ENCODE measurements around the gene GJD3. TPM values are rescaled to one million over a fixed set of nuclear protein-coding genes. Genes with fewer than 3 reads are reported as not detected.

The GJD3 gene
- total RNA-seq, 1 experiment from 2014 or later = not detected

GRCh38 chr17:40342504-40343218, 21.9 kb downstream of the GJD3 start:
- intact Hi-C loops (cut with micrococcal nuclease) = no loop called here
- Mint-ChIP-seq H3K36me3 (ENCODE audit: insufficient read depth, unreplicated experiment) (no peaks in the 10 kb centered on the region), H3K4me1 (ENCODE audit: insufficient read depth, unreplicated experiment) (peaks cover 31% of the 10 kb centered on the region), H3K4me3 (ENCODE audit: unreplicated experiment) (peak overlapping the region; percentile 63), H3K27ac (ENCODE audit: low read depth, unreplicated experiment) (no peak overlapping the region), H3K9me3 (ENCODE audit: unreplicated experiment) (no peaks in the 10 kb centered on the region), H3K27me3 (ENCODE audit: insufficient read depth, unreplicated experiment) (no peaks in the 10 kb centered on the region)
- ChIA-PET POLR2A (no interaction called here), CTCF (interaction anchor here (1.6 kb wide), 1 partner anchor 39 kb away, joined by 7 read pairs; no protein-coding TSS in a partner anchor)
- TF ChIP-seq CTCF (IDR thresholded peaks at IDR 0.05; ENCODE audit: unreplicated experiment) = no peak
- no peak for DNase-seq (ENCODE audit: unreplicated experiment)
- BruUV-seq (replicated peaks) = no TSS peak

- ChIA-PET POLR2A (interaction anchor here (0.5 to 1.1 kb wide), 2 partner anchors 22 to 335 kb away, joined by 3 read pairs; no protein-coding TSS in a partner anchor), CTCF (interaction anchor here (1.1 kb wide), 1 partner anchor 25 kb away, joined by 4 read pairs; no protein-coding TSS in a partner anchor)
- Mint-ChIP-seq H3K27me3 (ENCODE audit: insufficient read depth, unreplicated experiment) (no peaks in the 10 kb centered on the region), H3K36me3 (ENCODE audit: insufficient read depth, unreplicated experiment) (no peaks in the 10 kb centered on the region), H3K4me3 (ENCODE audit: unreplicated experiment) (peak overlapping the region; percentile 63), H3K9me3 (ENCODE audit: unreplicated experiment) (no peaks in the 10 kb centered on the region), H3K4me1 (ENCODE audit: insufficient read depth, unreplicated experiment) (peaks cover 28% of the 10 kb centered on the region), H3K27ac (ENCODE audit: low read depth, unreplicated experiment) (no peak overlapping the region)
- TF ChIP-seq CTCF (IDR thresholded peaks at IDR 0.05; ENCODE audit: unreplicated experiment) = no peak
- intact Hi-C loops (cut with micrococcal nuclease) = no loop called here
- DNase-seq (ENCODE audit: unreplicated experiment) = no peak
- no TSS peak for BruUV-seq (replicated peaks)
Observed at GRCh38 chr17:40341808-40342503, 22.6 kb downstream of the GJD3 start.

- H3K27ac Mint-ChIP-seq (ENCODE audit: low read depth, unreplicated experiment) = no peak overlapping the region
- ChIA-PET POLR2A (interaction anchor here (0.5 to 1.1 kb wide), 2 partner anchors 21 to 334 kb away, joined by 3 read pairs; no protein-coding TSS in a partner anchor), CTCF (interaction anchor here (0.6 to 1.1 kb wide), 3 partner anchors 10 to 24 kb away, joined by 3 to 4 read pairs (median 4); no protein-coding TSS in a partner anchor)
- no peaks in the 10 kb centered on the region for H3K9me3 Mint-ChIP-seq (ENCODE audit: unreplicated experiment)
- DNase-seq (ENCODE audit: unreplicated experiment) = peak; percentile 55
- no peaks in the 10 kb centered on the region for H3K36me3 Mint-ChIP-seq (ENCODE audit: insufficient read depth, unreplicated experiment)
- no peak for TF ChIP-seq CTCF (IDR thresholded peaks at IDR 0.05; ENCODE audit: unreplicated experiment)
- H3K4me3 Mint-ChIP-seq (ENCODE audit: unreplicated experiment) = peak overlapping the region; percentile 63
- BruUV-seq (replicated peaks) = no TSS peak
- peaks cover 22% of the 10 kb centered on the region for H3K4me1 Mint-ChIP-seq (ENCODE audit: insufficient read depth, unreplicated experiment)
- intact Hi-C loops (cut with micrococcal nuclease) = no loop called here
- no peaks in the 10 kb centered on the region for H3K27me3 Mint-ChIP-seq (ENCODE audit: insufficient read depth, unreplicated experiment)
Observed at GRCh38 chr17:40340880-40341807, 23.4 kb downstream of the GJD3 start.

Measured in MCF 10A (cell line).